Left lung (tissue), 10 donors: ENCODE results near the gene GALNT17. TPM values are rescaled to one million over a fixed set of nuclear protein-coding genes. Genes with fewer than 3 reads are reported as not detected.
A peak's percentile ranks its signal among the peaks of the same experiment; 100 is the strongest.
"Not testable (repeated sequence)": the region's sequence is repeated elsewhere in the genome, so short reads cannot be mapped to it uniquely, and the experiment has no call there.

Source experiments
- ATAC-seq: fragments of 200-7000 bp; cut with Tn5 transposase; one replicate; pipeline ENCODE4 v1.9.1; 2020; ENCODE audit warnings: moderate library complexity
- DNase-seq, 4 donors: peaks; one replicate each; pipeline ENCODE4 v3.0.0-alpha.2; 2013 to 2020
- H3K27ac ChIP-seq, 2 donors: fragments of 200-600 bp; sonication (generic) in 1 of 2; one replicate each; pipeline versions ENCODE4 v1.5.0 to v1.8.0; 2020 to 2021
- H3K27me3 ChIP-seq, 2 donors: fragments of 200-600 bp; sonication (generic) in 1 of 2; one replicate each; pipeline versions ENCODE4 v1.5.0 to v1.8.0; 2020 to 2021
- H3K36me3 ChIP-seq, 2 donors: fragments of 200-600 bp; sonication (generic) in 1 of 2; one replicate each; pipeline versions ENCODE4 v1.5.0 to v1.8.0; 2020 to 2021
- H3K4me1 ChIP-seq, 2 donors: fragments of 200-600 bp; one replicate each; pipeline ENCODE4 v1.8.0; 2021
- H3K4me3 ChIP-seq, 2 donors: fragments of 200-600 bp; sonication (generic) in 1 of 2; one replicate each; pipeline versions ENCODE4 v1.5.0 to v1.8.0; 2020 to 2021; ENCODE audit warnings: mild to moderate bottlenecking in 1 of 2
- H3K9me3 ChIP-seq, 2 donors: fragments of 200-600 bp; sonication (generic) in 1 of 2; one replicate each; pipeline versions ENCODE4 v1.5.0 to v1.8.0; 2020 to 2021
- intact Hi-C, 2 donors: fragments of 100-400 bp; cut with DNase I; formaldehyde crosslinking; loops; one replicate each; pipeline versions ENCODE4 v1.11.2 to v1.14.2; 2022
- polyA plus RNA-seq, 6 donors: library from polyadenylated mRNA; unstranded; fragments of 120-200 nt; gene quantifications; one replicate each; pipeline ENCODE4 v1.2.1, GENCODE V29; 2013; ENCODE audit not compliant: insufficient read length in 6 of 6
- total RNA-seq, 2 donors: library from RNA; stranded (reverse); fragmentation: NEBNext Ultra II Directional; extraction: Animal tissue kit (Norgen Biotek cat#: 25700); gene quantifications; one replicate each; pipeline ENCODE4 v1.2.1, GENCODE V29; 2021
- TF ChIP-seq, protein P1 (sequence below), 2 donors: fragments of 200-600 bp; sonication (generic) in 1 of 2; IDR thresholded peaks; one replicate each; pipeline versions ENCODE4 v1.5.0 to v1.8.0; 2021; ENCODE audit warnings: antibody characterized with exemption in 2 of 2
- donor health status: DM: no; HTN: yes; CAD: no.
- donor health status: DM: no; HTN: no; CAD: no.

GALNT17 gene
- total and polyA plus RNA-seq, 8 donors = 2.4 to 19.1 (median 9.7) TPM

GRCh38 chr7:71208881-71209280 lies 76.9 kb downstream of the GALNT17 start:
- TF ChIP-seq, protein P1, sequence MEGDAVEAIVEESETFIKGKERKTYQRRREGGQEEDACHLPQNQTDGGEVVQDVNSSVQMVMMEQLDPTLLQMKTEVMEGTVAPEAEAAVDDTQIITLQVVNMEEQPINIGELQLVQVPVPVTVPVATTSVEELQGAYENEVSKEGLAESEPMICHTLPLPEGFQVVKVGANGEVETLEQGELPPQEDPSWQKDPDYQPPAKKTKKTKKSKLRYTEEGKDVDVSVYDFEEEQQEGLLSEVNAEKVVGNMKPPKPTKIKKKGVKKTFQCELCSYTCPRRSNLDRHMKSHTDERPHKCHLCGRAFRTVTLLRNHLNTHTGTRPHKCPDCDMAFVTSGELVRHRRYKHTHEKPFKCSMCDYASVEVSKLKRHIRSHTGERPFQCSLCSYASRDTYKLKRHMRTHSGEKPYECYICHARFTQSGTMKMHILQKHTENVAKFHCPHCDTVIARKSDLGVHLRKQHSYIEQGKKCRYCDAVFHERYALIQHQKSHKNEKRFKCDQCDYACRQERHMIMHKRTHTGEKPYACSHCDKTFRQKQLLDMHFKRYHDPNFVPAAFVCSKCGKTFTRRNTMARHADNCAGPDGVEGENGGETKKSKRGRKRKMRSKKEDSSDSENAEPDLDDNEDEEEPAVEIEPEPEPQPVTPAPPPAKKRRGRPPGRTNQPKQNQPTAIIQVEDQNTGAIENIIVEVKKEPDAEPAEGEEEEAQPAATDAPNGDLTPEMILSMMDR (IDR thresholded peaks at IDR 0.05) = no peak
- Histone ChIP-seq H3K27ac (no peak overlapping the region), H3K4me3 (no peak overlapping the region), H3K9me3 (peaks cover 0 to 16% of the 10 kb centered on the region in 2 donors), H3K27me3 (no peaks in the 10 kb centered on the region), H3K36me3 (no peaks in the 10 kb centered on the region), H3K4me1 (no peaks in the 10 kb centered on the region)
- peak in 2 of 4 donors; percentile 80 to 81 for DNase-seq
- intact Hi-C loops = no loop called here
- ATAC-seq = no peak

DNA sequence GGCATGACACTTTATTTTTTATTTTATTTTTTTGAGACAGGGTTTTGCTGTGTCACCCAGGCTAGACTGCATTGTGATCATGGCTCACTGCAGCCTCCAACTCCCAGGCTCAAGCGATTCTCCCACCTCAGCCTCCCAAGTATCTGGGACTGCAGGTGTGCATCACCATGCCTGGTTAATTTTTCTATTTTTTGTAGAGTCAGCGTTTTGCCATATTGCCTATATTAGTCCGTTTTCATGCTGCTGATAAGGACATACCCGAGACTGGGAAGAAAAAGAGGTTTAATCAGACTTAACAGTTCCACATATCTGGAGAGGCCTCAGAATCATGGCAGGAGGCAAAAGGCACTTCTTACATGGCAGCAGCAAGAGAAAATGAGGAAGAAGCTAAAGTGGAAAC lies 77.5 kb downstream of the GALNT17 start:
- peaks cover 0 to 15% of the 10 kb centered on the region in 2 donors for H3K9me3 ChIP-seq
- H3K4me3 ChIP-seq, DNase-seq, H3K4me1 ChIP-seq, ATAC-seq, intact Hi-C loops, H3K36me3 ChIP-seq, H3K27me3 ChIP-seq, H3K27ac ChIP-seq: not testable (repeated sequence)

DNA sequence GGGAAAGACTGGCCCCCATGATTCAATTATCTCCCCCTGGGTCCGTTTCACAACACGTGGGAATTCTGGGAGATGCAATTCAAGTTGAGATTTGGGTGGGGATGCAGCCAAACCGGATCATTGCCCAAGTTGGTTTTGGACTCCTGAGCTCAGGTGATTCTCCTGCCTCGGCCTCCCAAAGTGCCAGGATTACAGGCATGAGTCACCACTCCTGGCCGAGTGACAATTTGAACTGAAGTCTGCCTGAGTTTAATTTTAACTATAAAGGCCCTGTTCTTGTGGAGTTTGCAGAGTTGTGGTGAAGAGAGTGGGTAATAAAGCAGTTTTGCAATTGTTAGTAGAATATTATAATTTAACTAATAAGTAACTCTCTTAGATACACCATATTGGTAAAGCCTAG lies 78.3 kb downstream of the GALNT17 start:
- DNase-seq = no peak
- Histone ChIP-seq H3K9me3 (peaks cover 0 to 10% of the 10 kb centered on the region in 2 donors), H3K36me3 (no peaks in the 10 kb centered on the region), H3K4me1 (no peaks in the 10 kb centered on the region), H3K27me3 (no peaks in the 10 kb centered on the region), H3K27ac (no peak overlapping the region), H3K4me3 (no peak overlapping the region)
- TF ChIP-seq, protein P1 (IDR thresholded peaks at IDR 0.05) = no peak
- intact Hi-C loops = no loop called here
- ATAC-seq = no peak

- H3K4me1 ChIP-seq, H3K9me3 ChIP-seq, H3K27me3 ChIP-seq, ATAC-seq, H3K36me3 ChIP-seq, H3K4me3 ChIP-seq, intact Hi-C loops, DNase-seq, H3K27ac ChIP-seq: not testable (repeated sequence)
These were observed 80.5 kb downstream of the GALNT17 start for GRCh38 chr7:71212433-71212832.

GRCh38 chr7:71216211-71216610 lies 84.3 kb downstream of the GALNT17 start:
- TF ChIP-seq, protein P1 (IDR thresholded peaks at IDR 0.05) = no peak
- ATAC-seq (no peak), DNase-seq (no peak)
- Histone ChIP-seq H3K4me1 (no peaks in the 10 kb centered on the region), H3K4me3 (no peak overlapping the region), H3K36me3 (no peaks in the 10 kb centered on the region), H3K9me3 (peaks cover 0 to 34% of the 10 kb centered on the region in 2 donors), H3K27ac (no peak overlapping the region), H3K27me3 (no peaks in the 10 kb centered on the region)
- intact Hi-C loops = no loop called here

DNA sequence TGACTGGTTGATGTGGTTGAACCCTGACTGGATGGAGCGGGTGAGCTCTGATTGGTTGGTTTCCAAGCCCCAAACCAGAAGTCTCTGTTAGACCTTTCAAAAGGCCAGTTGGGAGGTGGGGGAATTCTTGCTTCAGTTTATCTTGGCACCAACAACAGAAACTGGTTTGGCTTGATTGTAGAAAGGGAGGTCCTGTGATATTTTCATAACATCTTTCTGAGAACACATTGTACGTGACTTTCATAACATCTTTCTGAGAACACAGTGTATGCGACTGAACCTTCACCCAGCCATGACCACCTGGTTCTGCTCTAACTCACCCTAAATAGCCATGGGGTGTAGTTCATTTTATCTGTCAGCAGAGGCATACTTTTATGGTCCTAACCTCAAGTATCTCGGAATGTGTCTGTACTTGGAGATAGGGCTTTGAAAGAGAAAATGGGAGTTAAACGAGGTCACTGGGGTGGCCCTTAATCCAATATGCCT lies 88.3 kb downstream of the GALNT17 start:
- Histone ChIP-seq H3K4me3 (no peak overlapping the region), H3K27me3 (no peaks in the 10 kb centered on the region), H3K9me3 (peaks cover 0 to 41% of the 10 kb centered on the region in 2 donors), H3K27ac (no peak overlapping the region), H3K36me3 (no peaks in the 10 kb centered on the region), H3K4me1 (no peaks in the 10 kb centered on the region)
- DNase-seq (peak in 1 of 4 donors; percentile 35), ATAC-seq (peak; percentile 40)
- TF ChIP-seq, protein P1 (IDR thresholded peaks at IDR 0.05) = no peak
- intact Hi-C loops = no loop called here
